Measurements from ENCODE around the gene TBATA.

TBATA gene

GRCh38 chr10:70780772-70781171, 4.4 kb downstream of the TBATA start:
- no peaks in the 10 kb centered on the region for H3K36me3 ChIP-seq (ENCODE audit: control insufficient read depth, insufficient read depth, low read length)
- H3K27me3 ChIP-seq (replicated peaks; ENCODE audit: control insufficient read depth, insufficient read depth, low read length) = peaks cover 2% of the 10 kb centered on the region
- H3K4me3 ChIP-seq (replicated peaks; ENCODE audit: low read depth, low read length) = no peak overlapping the region
- no peak for TF ChIP-seq CTCF (IDR thresholded peaks at IDR 0.05; ENCODE audit: insufficient read depth, low read length, poor library complexity, severe bottlenecking)
- DNase-seq (ENCODE audit: extremely low read depth, insufficient read length) = no peak

- TF ChIP-seq CTCF (IDR thresholded peaks at IDR 0.05; ENCODE audit: insufficient read depth, low read length, poor library complexity, severe bottlenecking) = no peak
- DNase-seq (ENCODE audit: extremely low read depth, insufficient read length) = no peak
- Histone ChIP-seq H3K27me3 (replicated peaks; ENCODE audit: control insufficient read depth, insufficient read depth, low read length) (peaks cover 2% of the 10 kb centered on the region), H3K4me3 (replicated peaks; ENCODE audit: low read depth, low read length) (no peak overlapping the region), H3K36me3 (ENCODE audit: control insufficient read depth, insufficient read depth, low read length) (no peaks in the 10 kb centered on the region)
Measured at GRCh38 chr10:70780370-70780760, 4.8 kb downstream of the TBATA start.

DNA sequence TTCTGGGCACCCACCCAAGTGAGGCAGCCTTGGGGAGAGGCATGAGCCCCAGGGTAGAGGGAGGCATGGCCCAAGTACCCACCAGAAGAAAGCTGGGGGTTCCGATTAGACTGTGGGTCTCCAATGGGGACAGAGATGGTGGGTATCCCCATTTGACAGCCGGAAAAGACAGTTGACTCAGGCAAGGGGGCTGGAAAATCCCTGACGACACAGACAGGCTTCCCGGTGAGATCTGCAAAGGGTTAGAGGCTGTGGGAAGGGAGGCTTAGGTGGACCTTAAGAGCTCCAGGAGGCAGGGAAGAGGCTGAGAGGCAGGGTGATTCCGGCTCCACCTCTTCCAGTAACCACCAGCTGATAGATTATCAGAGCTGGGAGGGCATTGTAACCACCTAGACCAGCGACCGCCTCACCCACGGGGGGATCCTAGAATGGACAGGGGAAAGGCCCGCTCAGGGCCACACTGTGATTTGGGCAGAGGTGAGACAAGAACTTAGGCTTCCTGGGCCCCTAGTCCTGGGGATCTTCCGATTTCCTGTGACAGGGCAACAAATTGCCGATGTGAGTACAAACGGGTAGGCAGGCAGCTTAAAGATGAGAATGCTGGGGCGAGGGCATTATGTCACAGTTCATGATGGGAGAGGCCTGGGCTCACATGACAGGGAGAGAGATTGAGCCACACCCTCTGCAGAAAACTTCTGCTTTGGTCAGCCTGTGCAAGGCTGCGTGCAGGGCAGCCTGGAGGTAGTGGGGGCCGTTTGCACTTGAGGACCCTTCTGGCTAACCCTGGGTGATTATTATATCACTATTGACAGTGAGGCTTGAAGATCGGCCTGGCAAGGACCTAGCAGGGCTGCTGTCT, 5.4 kb downstream of the TBATA start:
- Histone ChIP-seq H3K4me3 (replicated peaks; ENCODE audit: low read depth, low read length) (no peak overlapping the region), H3K36me3 (ENCODE audit: control insufficient read depth, insufficient read depth, low read length) (no peaks in the 10 kb centered on the region), H3K27me3 (replicated peaks; ENCODE audit: control insufficient read depth, insufficient read depth, low read length) (no peaks in the 10 kb centered on the region; the same call in none of the 2 replicates)
- DNase-seq (ENCODE audit: extremely low read depth, insufficient read length) = no peak
- TF ChIP-seq CTCF (IDR thresholded peaks at IDR 0.05; ENCODE audit: insufficient read depth, low read length, poor library complexity, severe bottlenecking) = no peak

DNA sequence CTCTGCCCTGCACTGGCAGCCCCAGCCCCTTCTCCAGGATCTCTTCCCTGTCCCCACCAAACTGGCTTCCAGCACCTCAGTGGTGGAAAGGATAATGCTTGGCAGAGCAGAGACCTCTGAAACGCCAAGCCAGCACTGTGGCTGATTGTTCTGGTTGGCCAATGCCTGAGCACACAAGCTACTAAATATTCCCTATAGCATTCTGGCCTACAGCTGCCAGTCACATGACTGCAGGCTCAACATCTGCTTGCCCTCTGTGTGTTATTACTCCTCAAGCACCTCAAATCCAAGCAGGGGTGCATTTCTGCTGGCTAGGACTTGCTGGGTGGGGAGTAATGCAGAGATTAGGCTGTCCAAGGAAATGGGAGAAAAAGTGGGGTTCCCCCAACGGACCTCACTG, 6.1 kb downstream of the TBATA start:
- H3K4me3 ChIP-seq (replicated peaks; ENCODE audit: low read depth, low read length) = no peak overlapping the region
- no peaks in the 10 kb centered on the region; the same call in none of the 2 replicates for H3K27me3 ChIP-seq (replicated peaks; ENCODE audit: control insufficient read depth, insufficient read depth, low read length)
- no peak for TF ChIP-seq CTCF (IDR thresholded peaks at IDR 0.05; ENCODE audit: insufficient read depth, low read length, poor library complexity, severe bottlenecking)
- no peak for DNase-seq (ENCODE audit: extremely low read depth, insufficient read length)
- no peaks in the 10 kb centered on the region for H3K36me3 ChIP-seq (ENCODE audit: control insufficient read depth, insufficient read depth, low read length)

DNA sequence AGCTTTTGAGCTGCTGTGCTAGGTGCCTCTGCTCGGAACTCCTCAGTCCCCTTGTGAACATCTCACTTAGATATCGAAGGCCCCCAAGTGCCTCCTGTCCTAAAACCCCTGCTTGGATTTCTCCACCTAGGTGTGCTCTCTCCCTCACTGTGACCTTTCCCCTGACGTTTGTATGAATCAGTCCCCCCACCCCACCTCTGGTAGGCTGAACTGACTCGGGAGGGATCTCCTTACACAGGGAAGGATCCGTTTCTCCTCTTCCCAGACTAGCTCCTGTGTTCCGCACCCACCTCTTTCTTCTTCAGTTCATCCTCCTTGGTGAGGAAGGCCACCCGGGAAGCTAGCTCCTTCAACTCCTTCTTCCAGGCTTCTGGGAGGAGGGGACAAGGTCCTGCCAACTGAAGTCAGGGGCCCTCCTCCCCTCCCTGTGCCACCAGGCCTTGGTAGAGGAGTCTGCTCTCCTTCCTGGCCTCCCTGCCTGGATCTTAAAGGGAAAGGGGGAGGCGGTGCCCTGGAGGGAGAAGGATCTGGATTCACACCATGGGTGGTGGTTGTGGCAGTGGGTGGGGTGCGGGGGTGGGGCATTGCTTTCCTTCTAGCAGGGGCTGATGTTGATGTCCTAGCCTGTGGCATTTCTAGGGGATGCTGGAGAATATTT, 6.8 kb downstream of the TBATA start:
- DNase-seq (ENCODE audit: extremely low read depth, insufficient read length) = no peak
- no peak overlapping the region for H3K4me3 ChIP-seq (replicated peaks; ENCODE audit: low read depth, low read length)
- no peaks in the 10 kb centered on the region for H3K36me3 ChIP-seq (ENCODE audit: control insufficient read depth, insufficient read depth, low read length)
- no peaks in the 10 kb centered on the region; the same call in none of the 2 replicates for H3K27me3 ChIP-seq (replicated peaks; ENCODE audit: control insufficient read depth, insufficient read depth, low read length)
- no peak for TF ChIP-seq CTCF (IDR thresholded peaks at IDR 0.05; ENCODE audit: insufficient read depth, low read length, poor library complexity, severe bottlenecking)

All from GM06990 (cell line).